IMR-90 (cell line): ENCODE data around the gene TST.

Source experiments
- FOS ChIP-seq: fragments of 150-350 bp; IDR thresholded peaks from 2 replicates; pipeline ENCODE4 v1.6.1; 2016; ENCODE audit warnings: low read depth, low read length
- MAFK ChIP-seq: IDR thresholded peaks from 2 replicates; pipeline ENCODE4 v1.6.1; 2012; ENCODE audit warnings: low read depth, low read length, improper control_type of control experiment
- POLR2A ChIP-seq: IDR thresholded peaks from 2 replicates; pipeline ENCODE4 v1.6.1; 2012; ENCODE audit warnings: mild to moderate bottlenecking, low read depth, low read length
- RCOR1 ChIP-seq: IDR thresholded peaks from 2 replicates; pipeline ENCODE4 v1.6.1; 2012; ENCODE audit warnings: mild to moderate bottlenecking, low read length, improper control_type of control experiment; ENCODE audit not compliant: insufficient replicate concordance
- SMC3 ChIP-seq: fragments of 150-350 bp; IDR thresholded peaks from 2 replicates; pipeline ENCODE4 v1.6.1; 2016; ENCODE audit warnings: low read depth, mild to moderate bottlenecking, antibody characterized with exemption, low read length, moderate library complexity
- TF ChIP-seq, protein P1 (sequence below): fragments of 150-350 bp; IDR thresholded peaks from 2 replicates; pipeline ENCODE4 v1.6.1; 2016; ENCODE audit warnings: low read depth, mild to moderate bottlenecking, low read length, moderate library complexity, borderline replicate concordance
- TF ChIP-seq, protein P2 (sequence below): conservative IDR thresholded peaks from 2 replicates; pipeline ENCODE4 v1.5.1; 2012; ENCODE audit warnings: mild to moderate bottlenecking, low read depth, low read length, improper control_type of control experiment
- TF ChIP-seq, protein P3 (sequence below): fragments of 150-350 bp; IDR thresholded peaks from 2 replicates; pipeline ENCODE4 v1.6.1; 2017; ENCODE audit warnings: mild to moderate bottlenecking, antibody characterized with exemption, low read length, low read depth

DNA sequence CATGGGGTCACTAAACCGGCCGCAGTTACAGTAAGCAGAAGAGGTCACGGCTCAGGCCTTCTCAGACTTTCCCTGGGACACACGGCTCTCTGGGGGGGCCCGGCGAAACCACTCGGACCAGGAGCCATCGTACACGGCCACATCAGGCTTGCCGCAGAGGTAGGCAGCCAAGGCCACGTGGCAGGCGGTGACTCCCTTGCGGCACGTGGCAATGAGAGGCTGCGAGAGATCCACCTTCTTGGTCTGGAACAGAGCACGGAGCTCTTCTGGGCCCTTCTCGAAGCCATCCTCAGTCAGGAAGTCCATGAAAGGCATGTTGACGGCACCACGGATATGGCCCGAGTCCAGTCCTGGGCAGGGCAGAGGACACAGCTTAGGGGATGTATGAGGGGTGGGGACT lies 8.3 kb downstream of the TST start:
- TF ChIP-seq, protein P1, sequence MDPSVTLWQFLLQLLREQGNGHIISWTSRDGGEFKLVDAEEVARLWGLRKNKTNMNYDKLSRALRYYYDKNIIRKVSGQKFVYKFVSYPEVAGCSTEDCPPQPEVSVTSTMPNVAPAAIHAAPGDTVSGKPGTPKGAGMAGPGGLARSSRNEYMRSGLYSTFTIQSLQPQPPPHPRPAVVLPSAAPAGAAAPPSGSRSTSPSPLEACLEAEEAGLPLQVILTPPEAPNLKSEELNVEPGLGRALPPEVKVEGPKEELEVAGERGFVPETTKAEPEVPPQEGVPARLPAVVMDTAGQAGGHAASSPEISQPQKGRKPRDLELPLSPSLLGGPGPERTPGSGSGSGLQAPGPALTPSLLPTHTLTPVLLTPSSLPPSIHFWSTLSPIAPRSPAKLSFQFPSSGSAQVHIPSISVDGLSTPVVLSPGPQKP = no peak
- TF ChIP-seq, protein P2, sequence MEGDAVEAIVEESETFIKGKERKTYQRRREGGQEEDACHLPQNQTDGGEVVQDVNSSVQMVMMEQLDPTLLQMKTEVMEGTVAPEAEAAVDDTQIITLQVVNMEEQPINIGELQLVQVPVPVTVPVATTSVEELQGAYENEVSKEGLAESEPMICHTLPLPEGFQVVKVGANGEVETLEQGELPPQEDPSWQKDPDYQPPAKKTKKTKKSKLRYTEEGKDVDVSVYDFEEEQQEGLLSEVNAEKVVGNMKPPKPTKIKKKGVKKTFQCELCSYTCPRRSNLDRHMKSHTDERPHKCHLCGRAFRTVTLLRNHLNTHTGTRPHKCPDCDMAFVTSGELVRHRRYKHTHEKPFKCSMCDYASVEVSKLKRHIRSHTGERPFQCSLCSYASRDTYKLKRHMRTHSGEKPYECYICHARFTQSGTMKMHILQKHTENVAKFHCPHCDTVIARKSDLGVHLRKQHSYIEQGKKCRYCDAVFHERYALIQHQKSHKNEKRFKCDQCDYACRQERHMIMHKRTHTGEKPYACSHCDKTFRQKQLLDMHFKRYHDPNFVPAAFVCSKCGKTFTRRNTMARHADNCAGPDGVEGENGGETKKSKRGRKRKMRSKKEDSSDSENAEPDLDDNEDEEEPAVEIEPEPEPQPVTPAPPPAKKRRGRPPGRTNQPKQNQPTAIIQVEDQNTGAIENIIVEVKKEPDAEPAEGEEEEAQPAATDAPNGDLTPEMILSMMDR = no peak
- TF ChIP-seq MAFK (no peak), POLR2A (no peak), FOS (no peak), SMC3 (no peak), RCOR1 (no peak)
- TF ChIP-seq, protein P3, sequence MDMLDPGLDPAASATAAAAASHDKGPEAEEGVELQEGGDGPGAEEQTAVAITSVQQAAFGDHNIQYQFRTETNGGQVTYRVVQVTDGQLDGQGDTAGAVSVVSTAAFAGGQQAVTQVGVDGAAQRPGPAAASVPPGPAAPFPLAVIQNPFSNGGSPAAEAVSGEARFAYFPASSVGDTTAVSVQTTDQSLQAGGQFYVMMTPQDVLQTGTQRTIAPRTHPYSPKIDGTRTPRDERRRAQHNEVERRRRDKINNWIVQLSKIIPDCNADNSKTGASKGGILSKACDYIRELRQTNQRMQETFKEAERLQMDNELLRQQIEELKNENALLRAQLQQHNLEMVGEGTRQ = no peak
